Tibial nerve (tissue), 4 donors: Measurements from ENCODE around the gene PLEKHM2.

Source experiments
- EP300 ChIP-seq, 2 donors: sonication (generic); formaldehyde crosslinking; IDR thresholded peaks; one replicate each; pipeline ENCODE4 v1.6.1; 2017; ENCODE audit warnings: antibody characterized with exemption in 2 of 2, mild to moderate bottlenecking in 1 of 2
- POLR2A ChIP-seq, 2 donors: fragments of 450-650 bp; IDR thresholded peaks; one replicate each; pipeline ENCODE4 v1.6.1; 2017; ENCODE audit warnings: antibody characterized with exemption in 2 of 2, mild to moderate bottlenecking in 2 of 2, moderate library complexity in 2 of 2
- TF ChIP-seq, protein P1 (sequence below), 5 experiments: fragments of 200-600 bp in 3 of 5; fragments of 450-650 bp in 2 of 5; sonication (generic) in 3 of 5; IDR thresholded peaks; one replicate each; pipeline ENCODE4 v1.5.1; 2016 to 2019; ENCODE audit warnings: antibody characterized with exemption in 5 of 5, mild to moderate bottlenecking in 3 of 5, moderate library complexity in 2 of 5

- TF ChIP-seq, protein P1, sequence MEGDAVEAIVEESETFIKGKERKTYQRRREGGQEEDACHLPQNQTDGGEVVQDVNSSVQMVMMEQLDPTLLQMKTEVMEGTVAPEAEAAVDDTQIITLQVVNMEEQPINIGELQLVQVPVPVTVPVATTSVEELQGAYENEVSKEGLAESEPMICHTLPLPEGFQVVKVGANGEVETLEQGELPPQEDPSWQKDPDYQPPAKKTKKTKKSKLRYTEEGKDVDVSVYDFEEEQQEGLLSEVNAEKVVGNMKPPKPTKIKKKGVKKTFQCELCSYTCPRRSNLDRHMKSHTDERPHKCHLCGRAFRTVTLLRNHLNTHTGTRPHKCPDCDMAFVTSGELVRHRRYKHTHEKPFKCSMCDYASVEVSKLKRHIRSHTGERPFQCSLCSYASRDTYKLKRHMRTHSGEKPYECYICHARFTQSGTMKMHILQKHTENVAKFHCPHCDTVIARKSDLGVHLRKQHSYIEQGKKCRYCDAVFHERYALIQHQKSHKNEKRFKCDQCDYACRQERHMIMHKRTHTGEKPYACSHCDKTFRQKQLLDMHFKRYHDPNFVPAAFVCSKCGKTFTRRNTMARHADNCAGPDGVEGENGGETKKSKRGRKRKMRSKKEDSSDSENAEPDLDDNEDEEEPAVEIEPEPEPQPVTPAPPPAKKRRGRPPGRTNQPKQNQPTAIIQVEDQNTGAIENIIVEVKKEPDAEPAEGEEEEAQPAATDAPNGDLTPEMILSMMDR (IDR thresholded peaks at IDR 0.05), result no peak
- TF ChIP-seq EP300 (IDR thresholded peaks at IDR 0.05) (no peak), POLR2A (IDR thresholded peaks at IDR 0.05) (no peak)
Measured at GRCh38 chr1:15739745-15740144, 55.6 kb downstream of the PLEKHM2 start.
